Fibroblast of skin of right biceps (primary cell): ENCODE results near the gene UBE2J2.

Experiments used
- DNase-seq: peaks from one replicate; pipeline ENCODE4 v3.0.0-alpha.2; 2013

Gene UBE2J2

GRCh38 chr1:1309251-1310108, 35.8 kb upstream of the UBE2J2 start:
- no peak for DNase-seq

GRCh38 chr1:1308756-1309250, 35.1 kb upstream of the UBE2J2 start:
- no peak for DNase-seq

- DNase-seq, result peak; percentile 93
Observed at GRCh38 chr1:1307923-1308755, 34.5 kb upstream of the UBE2J2 start, which contains the start of the genes ACAP3 and PUSL1. TSS of gene ACAP3 (minus strand) at chr1:1307930. CDS start at chr1:1307815, 115 bp downstream. TSS of gene PUSL1 (plus strand) at chr1:1308597. CDS start at chr1:1308644, 47 bp downstream.

- no peak for DNase-seq
Observed at GRCh38 chr1:1307261-1307922, 33.7 kb upstream of the UBE2J2 start.

GRCh38 chr1:1306661-1307260, 33.1 kb upstream of the UBE2J2 start:
- DNase-seq, result no peak

- peak; percentile 43 for DNase-seq
Observed at GRCh38 chr1:1306070-1306660, 32.5 kb upstream of the UBE2J2 start.

- peak; percentile 86 for DNase-seq
Observed at GRCh38 chr1:1305300-1306069, 31.8 kb upstream of the UBE2J2 start.

GRCh38 chr1:1304331-1305299, 31.0 kb upstream of the UBE2J2 start:
- DNase-seq, result peak; percentile 86

GRCh38 chr1:1303736-1304135, 30.1 kb upstream of the UBE2J2 start:
- DNase-seq, result no peak

GRCh38 chr1:1302951-1303509, 29.4 kb upstream of the UBE2J2 start:
- DNase-seq, result no peak

GRCh38 chr1:1302006-1302430, 28.4 kb upstream of the UBE2J2 start:
- DNase-seq, result no peak

GRCh38 chr1:1300352-1300739, 26.7 kb upstream of the UBE2J2 start:
- no peak for DNase-seq

GRCh38 chr1:1299686-1300351, 26.2 kb upstream of the UBE2J2 start:
- DNase-seq, result no peak

GRCh38 chr1:1298861-1299685, 25.4 kb upstream of the UBE2J2 start:
- DNase-seq, result no peak

- no peak for DNase-seq
Observed at GRCh38 chr1:1297802-1298424, 24.3 kb upstream of the UBE2J2 start.

- DNase-seq, result no peak
Observed at GRCh38 chr1:1296070-1297061, 22.7 kb upstream of the UBE2J2 start.
